HuH-7 (cell line): Measurements from ENCODE around the gene ENPP1.
"Not testable (repeated sequence)": the region's sequence is repeated elsewhere in the genome, so short reads cannot be mapped to it uniquely, and the experiment has no call there.

Experiments used
- DNase-seq: peaks from one replicate; pipeline ENCODE4 v3.0.0; 2011; ENCODE audit warnings: low spot score

ENPP1 gene

GRCh38 chr6:131831392-131831791, 23.6 kb downstream of the ENPP1 start:
- DNase-seq = no peak

- DNase-seq = no peak
These were observed 24.1 kb downstream of the ENPP1 start for GRCh38 chr6:131831886-131832285.

- DNase-seq = no peak
These were observed 24.5 kb downstream of the ENPP1 start for GRCh38 chr6:131832363-131832762.

GRCh38 chr6:131838051-131838450, 30.2 kb downstream of the ENPP1 start:
- DNase-seq = no peak

- no peak for DNase-seq
These were observed 31.6 kb downstream of the ENPP1 start for GRCh38 chr6:131839388-131839787.

GRCh38 chr6:131840441-131840840, 32.6 kb downstream of the ENPP1 start:
- DNase-seq = no peak

- no peak for DNase-seq
These were observed 33.2 kb downstream of the ENPP1 start for GRCh38 chr6:131840936-131841583.

- DNase-seq = no peak
These were observed 35.9 kb downstream of the ENPP1 start for GRCh38 chr6:131843768-131844167.

- no peak for DNase-seq
These were observed 36.5 kb downstream of the ENPP1 start for GRCh38 chr6:131844243-131844841.

GRCh38 chr6:131846023-131846663, 38.3 kb downstream of the ENPP1 start:
- no peak for DNase-seq

- no peak for DNase-seq
These were observed 39.1 kb downstream of the ENPP1 start for GRCh38 chr6:131846905-131847304.

GRCh38 chr6:131849799-131850198, 42.0 kb downstream of the ENPP1 start:
- DNase-seq = no peak

GRCh38 chr6:131851049-131851769, 43.4 kb downstream of the ENPP1 start:
- no peak for DNase-seq

GRCh38 chr6:131852200-131852599, 44.4 kb downstream of the ENPP1 start:
- DNase-seq = no peak

GRCh38 chr6:131854803-131855202, 47.0 kb downstream of the ENPP1 start:
- DNase-seq = no peak

GRCh38 chr6:131858765-131859415, 51.1 kb downstream of the ENPP1 start:
- no peak for DNase-seq

- DNase-seq = not testable (repeated sequence)
These were observed 51.8 kb downstream of the ENPP1 start for GRCh38 chr6:131859658-131860057.

GRCh38 chr6:131861381-131861780, 53.6 kb downstream of the ENPP1 start:
- DNase-seq = no peak

GRCh38 chr6:131862476-131862875, 54.7 kb downstream of the ENPP1 start:
- no peak for DNase-seq

GRCh38 chr6:131867744-131868143, 59.9 kb downstream of the ENPP1 start:
- DNase-seq = no peak

- DNase-seq = no peak
These were observed 61.0 kb downstream of the ENPP1 start for GRCh38 chr6:131868836-131869235.

- DNase-seq = no peak
These were observed 67.8 kb downstream of the ENPP1 start for GRCh38 chr6:131875647-131876046.
